UCSD-AML1 (cell line): ENCODE measurements around the gene CBX2.
"Not testable (repeated sequence)": the region's sequence is repeated elsewhere in the genome, so short reads cannot be mapped to it uniquely, and the experiment has no call there.

Experiments used
- DNase-seq: peaks from one replicate; lab custom pipeline; 2025; ENCODE audit not compliant: unreplicated experiment; lab: John Stamatoyannopoulos, UW

CBX2 gene

GRCh38 chr17:79769570-79770506, 8.1 kb upstream of the CBX2 start:
- DNase-seq, result no peak

- no peak for DNase-seq
These were observed 6.7 kb upstream of the CBX2 start for GRCh38 chr17:79771276-79771675.

GRCh38 chr17:79772726-79773125, 5.2 kb upstream of the CBX2 start:
- DNase-seq, result not testable (repeated sequence)

- DNase-seq, result no peak
These were observed 3.4 kb upstream of the CBX2 start for GRCh38 chr17:79774561-79774975.

GRCh38 chr17:79775632-79776031, 2.3 kb upstream of the CBX2 start:
- no peak for DNase-seq

- no peak for DNase-seq
These were observed 1.4 kb upstream of the CBX2 start for GRCh38 chr17:79776376-79777119.

- DNase-seq, result peak; percentile 77
These were observed 641 bp upstream of the CBX2 start for GRCh38 chr17:79777120-79777893.

GRCh38 chr17:79778504-79779083, 646 bp downstream of the CBX2 start:
- peak; percentile 36 for DNase-seq

GRCh38 chr17:79779084-79779529, 1.2 kb downstream of the CBX2 start:
- DNase-seq, result no peak

- DNase-seq, result no peak
These were observed 1.9 kb downstream of the CBX2 start for GRCh38 chr17:79779661-79780365.

GRCh38 chr17:79781012-79781650, 3.2 kb downstream of the CBX2 start:
- no peak for DNase-seq

- peak; percentile 65 for DNase-seq
These were observed 4.0 kb downstream of the CBX2 start for GRCh38 chr17:79781736-79782575.

GRCh38 chr17:79783891-79784290, 5.9 kb downstream of the CBX2 start:
- no peak for DNase-seq

GRCh38 chr17:79784353-79785016, 6.5 kb downstream of the CBX2 start:
- no peak for DNase-seq

- DNase-seq, result no peak
These were observed 7.3 kb downstream of the CBX2 start for GRCh38 chr17:79785017-79785899.

GRCh38 chr17:79785900-79786810, 8.2 kb downstream of the CBX2 start:
- no peak for DNase-seq
